Loucy (cell line): ENCODE data around the gene DHX32.

Experiments
- H2AFZ ChIP-seq: fragments of 200-600 bp; sonication (generic); 2 replicates; pipeline ENCODE4 v1.6.0; 2016; ENCODE audit warnings: antibody characterized with exemption, mild to moderate bottlenecking, low read length, moderate library complexity
- H3F3A ChIP-seq: fragments of 200-600 bp; 2 replicates; pipeline ENCODE4 v1.6.0; 2016; ENCODE audit warnings: antibody characterized with exemption, low read depth, mild to moderate bottlenecking
- H3K27me3 ChIP-seq: fragments of 200-600 bp; sonication (generic); 2 replicates; pipeline ENCODE4 v1.6.1; 2014; ENCODE audit warnings: low read length, mild to moderate bottlenecking; ENCODE audit not compliant: insufficient read depth, poor library complexity, severe bottlenecking
- H3K36me3 ChIP-seq: fragments of 200-600 bp; sonication (generic); 2 replicates; pipeline ENCODE4 v1.6.1; 2016; ENCODE audit warnings: low read length; ENCODE audit not compliant: insufficient read depth
- H3K4me1 ChIP-seq: fragments of 200-600 bp; sonication (generic); 2 replicates; pipeline ENCODE4 v1.5.1; 2014; ENCODE audit warnings: low read length, mild to moderate bottlenecking; ENCODE audit not compliant: insufficient read depth, poor library complexity, severe bottlenecking
- H3K4me2 ChIP-seq: fragments of 200-600 bp; sonication (generic); 2 replicates; pipeline ENCODE4 v1.6.0; 2014; ENCODE audit warnings: antibody characterized with exemption, low read length, low read depth, mild to moderate bottlenecking; ENCODE audit not compliant: poor library complexity, severe bottlenecking
- H3K4me3 ChIP-seq: fragments of 200-600 bp; sonication (generic); 2 replicates; pipeline ENCODE4 v1.5.1; 2014; ENCODE audit warnings: low read length, mild to moderate bottlenecking, mixed read lengths; ENCODE audit not compliant: poor library complexity, severe bottlenecking
- H3K79me2 ChIP-seq: fragments of 200-600 bp; sonication (generic); 2 replicates; pipeline ENCODE4 v1.6.1; 2014; ENCODE audit warnings: low read length; ENCODE audit not compliant: insufficient read depth
- H3K9ac ChIP-seq: fragments of 200-600 bp; sonication (generic); 2 replicates; pipeline ENCODE4 v1.6.0; 2014; ENCODE audit warnings: mild to moderate bottlenecking, low read depth, low read length, moderate library complexity; ENCODE audit not compliant: poor library complexity, severe bottlenecking
- H3K9me2 ChIP-seq: fragments of 200-600 bp; sonication (generic); replicated peaks from 2 replicates; pipeline ENCODE4 v1.6.1; 2016; ENCODE audit warnings: low read depth, low read length, mixed read lengths
- H3K9me3 ChIP-seq: fragments of 200-600 bp; sonication (generic); 2 replicates; pipeline ENCODE4 v1.6.1; 2014; ENCODE audit warnings: mild to moderate bottlenecking, antibody characterized with exemption, low read length, low read depth; ENCODE audit not compliant: insufficient read depth
- H4K20me1 ChIP-seq: fragments of 200-600 bp; sonication (generic); 2 replicates; pipeline ENCODE4 v1.6.0; 2014; ENCODE audit warnings: antibody characterized with exemption, low read length, mild to moderate bottlenecking; ENCODE audit not compliant: insufficient read depth, poor library complexity, severe bottlenecking
- CTCF ChIP-seq: fragments of 200-600 bp; sonication (generic); conservative IDR thresholded peaks from 2 replicates; pipeline ENCODE4 v1.5.1; 2014; ENCODE audit warnings: mild to moderate bottlenecking, antibody characterized with exemption, low read length
- EZH2phosphoT487 ChIP-seq: fragments of 200-600 bp; IDR thresholded peaks from 2 replicates; pipeline ENCODE4 v1.6.1; 2018; ENCODE audit warnings: antibody characterized with exemption, mild to moderate bottlenecking, moderate library complexity, borderline replicate concordance

Gene DHX32

DNA sequence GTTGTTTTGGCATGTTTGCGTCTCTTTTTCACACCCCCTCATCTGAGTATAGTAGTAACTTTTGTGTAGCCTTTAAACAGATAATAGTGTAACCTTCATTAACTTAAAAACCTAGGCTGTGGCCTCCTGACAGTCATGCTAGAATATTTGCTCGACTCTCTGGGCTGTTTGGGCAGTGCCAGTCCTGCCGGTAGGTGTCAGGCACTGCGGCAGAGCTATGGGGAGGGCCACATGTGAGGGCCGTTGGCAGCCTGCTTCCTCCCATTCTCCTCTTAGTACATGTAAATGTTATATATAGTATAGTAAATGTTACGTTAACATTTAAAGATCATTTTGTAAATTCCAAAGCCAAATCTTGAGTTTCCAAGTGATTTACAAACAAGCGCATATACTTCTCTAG lies 31.6 kb downstream of the DHX32 start:
- Histone ChIP-seq H3K4me3 (no peak overlapping the region), H3K9me3 (no peaks in the 10 kb centered on the region), H3K27me3 (no peaks in the 10 kb centered on the region), H3K9me2 (no peaks in the 10 kb centered on the region), H2AFZ (no peak overlapping the region), H4K20me1 (no peaks in the 10 kb centered on the region), H3K4me1 (no peaks in the 10 kb centered on the region), H3F3A (no peaks in the 10 kb centered on the region), H3K9ac (no peak overlapping the region), H3K36me3 (no peaks in the 10 kb centered on the region), H3K4me2 (no peak overlapping the region), H3K79me2 (no peaks in the 10 kb centered on the region)
- TF ChIP-seq CTCF = no peak
- no peak for TF ChIP-seq EZH2phosphoT487

DNA sequence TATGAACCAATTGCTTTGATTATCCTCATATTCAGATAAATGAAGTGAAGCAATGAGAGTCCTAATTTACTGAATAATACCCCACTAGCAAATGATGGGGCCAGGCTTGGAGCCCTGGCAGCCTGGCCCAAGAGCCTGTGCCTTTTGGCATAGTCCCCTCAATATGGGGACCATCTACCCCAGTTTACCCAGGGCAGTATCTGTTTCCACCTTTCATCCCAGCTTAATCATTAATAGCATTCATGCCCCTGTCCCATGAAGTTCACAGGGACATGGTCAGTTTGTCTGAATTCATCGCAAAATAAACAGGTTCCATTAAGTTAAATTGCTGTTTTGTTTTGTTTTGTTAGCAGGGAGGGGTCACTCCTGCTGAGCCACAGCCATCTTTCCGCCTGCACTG lies 32.2 kb downstream of the DHX32 start:
- Histone ChIP-seq H3K79me2 (no peaks in the 10 kb centered on the region), H2AFZ (no peak overlapping the region), H3K36me3 (no peaks in the 10 kb centered on the region), H3K4me1 (no peaks in the 10 kb centered on the region), H3K4me3 (no peak overlapping the region), H3K9me3 (no peaks in the 10 kb centered on the region), H3F3A (no peaks in the 10 kb centered on the region), H3K27me3 (no peaks in the 10 kb centered on the region), H4K20me1 (no peaks in the 10 kb centered on the region), H3K9ac (no peak overlapping the region), H3K9me2 (no peaks in the 10 kb centered on the region), H3K4me2 (no peak overlapping the region)
- TF ChIP-seq EZH2phosphoT487 (no peak), CTCF (no peak)

GRCh38 chr10:125848371-125848770 lies 32.7 kb downstream of the DHX32 start:
- H3K36me3 ChIP-seq = no peaks in the 10 kb centered on the region

More at GRCh38 chr10:125848371-125848770, 32.7 kb downstream of the DHX32 start:
- Histone ChIP-seq H3K4me3 (no peak overlapping the region), H3K27me3 (no peaks in the 10 kb centered on the region), H3K9me3 (no peaks in the 10 kb centered on the region), H3K79me2 (no peaks in the 10 kb centered on the region), H3K4me1 (no peaks in the 10 kb centered on the region), H3K9me2 (no peaks in the 10 kb centered on the region), H4K20me1 (no peaks in the 10 kb centered on the region), H3K9ac (no peak overlapping the region), H2AFZ (no peak overlapping the region), H3F3A (no peaks in the 10 kb centered on the region), H3K4me2 (no peak overlapping the region)
- no peak for TF ChIP-seq CTCF
- TF ChIP-seq EZH2phosphoT487 = no peak
